SK-N-SH (cell line): ENCODE data around the gene GMPPA. TPM values are rescaled to one million over a fixed set of nuclear protein-coding genes. Genes with fewer than 3 reads are reported as not detected.

ENCODE experiments used
- CTCF ChIA-PET: fragments of 300-600, 350-600 bp; formaldehyde crosslinking; extraction: SDS; loops from one replicate; lab custom pipeline; 2021; lab: Yijun Ruan, JAX
- POLR2A ChIA-PET: fragments of 350-600 bp; sonication (Branson Sonifier 250); formaldehyde crosslinking; extraction: SDS; loops from one replicate; lab custom pipeline; 2020; ENCODE audit warnings: antibody characterized with exemption, inconsistent platforms; lab: Yijun Ruan, JAX
- DNase-seq: peaks from one replicate; pipeline ENCODE4 v3.0.0; 2012
- H2AFZ ChIP-seq: fragments of 200-600 bp; sonication (generic); 2 replicates; pipeline ENCODE4 v1.8.1; 2016; ENCODE audit warnings: antibody characterized with exemption, mild to moderate bottlenecking, low read depth
- H3F3A ChIP-seq: fragments of 200-600 bp; sonication (generic); replicated peaks from 2 replicates; pipeline ENCODE3; 2016; ENCODE audit warnings: antibody characterized with exemption, mild to moderate bottlenecking; ENCODE audit not compliant: insufficient read depth
- H3K27ac ChIP-seq, 2 experiments: fragments of 200-500 bp in 1 of 2; fragments of 200-600 bp in 1 of 2; sonication (Bioruptor generic) in 1 of 2; sonication (generic), shearing (Covaris generic) in 1 of 2; 2 replicates each; pipeline versions ENCODE4 v1.5.1 to v1.6.1; 2014 to 2016; ENCODE audit warnings: low read depth in 2 of 2, inconsistent platforms in 1 of 2, low read length in 1 of 2, mild to moderate bottlenecking in 1 of 2, mixed read lengths in 1 of 2
- H3K27me3 ChIP-seq: fragments of 200-600 bp; sonication (generic), shearing (Covaris generic); 2 replicates; pipeline ENCODE4 v1.6.1; 2016; ENCODE audit warnings: mixed run types; ENCODE audit not compliant: insufficient read depth
- H3K36me3 ChIP-seq, 2 experiments: fragments of 200-500 bp in 1 of 2; fragments of 200-600 bp in 1 of 2; sonication (Bioruptor generic) in 1 of 2; sonication (generic) in 1 of 2; replicated peaks in 1 of 2; 2 replicates each; pipeline versions ENCODE3 to v1.5.1; 2014 to 2016; ENCODE audit warnings: low read length in 1 of 2, mild to moderate bottlenecking in 1 of 2; ENCODE audit not compliant: insufficient read depth in 2 of 2, control insufficient read depth in 1 of 2
- H3K4me1 ChIP-seq, 2 experiments: fragments of 200-500 bp in 1 of 2; fragments of 200-600 bp in 1 of 2; sonication (Bioruptor generic) in 1 of 2; sonication (generic), shearing (Covaris generic) in 1 of 2; 2 replicates each; pipeline versions ENCODE4 v1.5.1 to v1.6.1; 2014 to 2016; ENCODE audit warnings: low read depth in 1 of 2, low read length in 1 of 2, mixed run types in 1 of 2; ENCODE audit not compliant: insufficient read depth in 2 of 2, control insufficient read depth in 1 of 2
- H3K4me2 ChIP-seq: fragments of 200-600 bp; sonication (generic), shearing (Covaris generic); 2 replicates; pipeline ENCODE4 v1.6.1; 2017; ENCODE audit warnings: mixed run types
- H3K4me3 ChIP-seq, 2 experiments: fragments of 200-500 bp in 1 of 2; fragments of 200-600 bp in 1 of 2; sonication (Bioruptor generic) in 1 of 2; sonication (generic), shearing (Covaris generic) in 1 of 2; 2 replicates each; pipeline versions ENCODE4 v1.5.1 to v1.8.1; 2014 to 2016; ENCODE audit warnings: low read depth in 2 of 2, inconsistent platforms in 1 of 2, low read length in 1 of 2, mild to moderate bottlenecking in 1 of 2, mixed read lengths in 1 of 2, moderate library complexity in 1 of 2
- H3K79me2 ChIP-seq: fragments of 200-600 bp; sonication (generic); 2 replicates; pipeline ENCODE4 v1.8.1; 2017; ENCODE audit warnings: mild to moderate bottlenecking; ENCODE audit not compliant: insufficient read depth
- H3K9ac ChIP-seq: fragments of 200-600 bp; sonication (generic); 2 replicates; pipeline ENCODE4 v1.6.1; 2017; ENCODE audit warnings: mixed run types
- H3K9me2 ChIP-seq: fragments of 200-600 bp; sonication (generic); 2 replicates; pipeline ENCODE4 v1.6.1; 2017; ENCODE audit warnings: mixed run types
- H3K9me3 ChIP-seq: fragments of 200-600 bp; sonication (generic); 2 replicates; pipeline ENCODE4 v1.6.1; 2017; ENCODE audit warnings: mixed run types, mild to moderate bottlenecking, moderate library complexity
- H4K20me1 ChIP-seq: fragments of 200-600 bp; sonication (generic); 2 replicates; pipeline ENCODE4 v1.6.1; 2017; ENCODE audit warnings: mild to moderate bottlenecking, mixed run types; ENCODE audit not compliant: insufficient read depth
- CHD2 ChIP-seq: fragments of 150-350 bp; IDR thresholded peaks from 2 replicates; pipeline ENCODE4 v1.6.1; 2018; ENCODE audit warnings: low read length; ENCODE audit not compliant: partially characterized antibody
- ELF1 ChIP-seq: IDR thresholded peaks from 2 replicates; pipeline ENCODE4 v1.4.0; 2012
- EP300 ChIP-seq, 2 experiments: IDR thresholded peaks; 2 replicates each; pipeline versions ENCODE4 v1.4.0 to v1.6.1; 2012; ENCODE audit warnings: borderline replicate concordance in 1 of 2, low read depth in 1 of 2, low read length in 1 of 2
- EZH2phosphoT487 ChIP-seq: fragments of 200-600 bp; sonication (generic); IDR thresholded peaks from 2 replicates; pipeline ENCODE4 v1.6.1; 2017; ENCODE audit warnings: low read depth, mixed run types, mild to moderate bottlenecking, antibody characterized with exemption, moderate library complexity, borderline replicate concordance
- FOXM1 ChIP-seq: IDR thresholded peaks from 2 replicates; pipeline ENCODE4 v1.4.0; 2012; ENCODE audit warnings: low read depth, mild to moderate bottlenecking
- NFIC ChIP-seq: IDR thresholded peaks from 2 replicates; pipeline ENCODE4 v1.4.0; 2012; ENCODE audit warnings: borderline replicate concordance
- POLR2AphosphoS5 ChIP-seq: IDR thresholded peaks from 2 replicates; pipeline ENCODE4 v1.6.1; 2012; ENCODE audit warnings: low read depth, low read length
- RAD21 ChIP-seq: IDR thresholded peaks from 2 replicates; pipeline ENCODE4 v1.6.1; 2012; ENCODE audit warnings: mild to moderate bottlenecking, low read length
- RCOR1 ChIP-seq: fragments of 150-350 bp; IDR thresholded peaks from 2 replicates; pipeline ENCODE4 v1.6.1; 2017; ENCODE audit warnings: antibody characterized with exemption, low read length
- RFX5 ChIP-seq: IDR thresholded peaks from 2 replicates; pipeline ENCODE4 v1.6.1; 2012; ENCODE audit warnings: mild to moderate bottlenecking, improper control_type of control experiment, low read length
- RXRA ChIP-seq: IDR thresholded peaks from 2 replicates; pipeline ENCODE4 v1.4.0; 2012; ENCODE audit warnings: low read depth, mild to moderate bottlenecking, borderline replicate concordance
- TAF1 ChIP-seq: IDR thresholded peaks from 2 replicates; pipeline ENCODE4 v1.6.1; 2012; ENCODE audit warnings: low read depth, mild to moderate bottlenecking, low read length, moderate library complexity, borderline replicate concordance
- USF2 ChIP-seq: fragments of 150-350 bp; IDR thresholded peaks from 2 replicates; pipeline ENCODE4 v1.6.1; 2017; ENCODE audit warnings: antibody characterized with exemption, low read length, low read depth, borderline replicate concordance
- ZBTB33 ChIP-seq: IDR thresholded peaks from 2 replicates; pipeline ENCODE4 v1.4.0; 2012; ENCODE audit warnings: low read depth, borderline replicate concordance
- WGBS: methylation state at CpG from one replicate; pipeline ENCODE4 v1.1.6; 2017; ENCODE audit warnings: low lambda C conversion rate; 5-methylcytosine and 5-hydroxymethylcytosine counted together
- polyA plus RNA-seq, 3 experiments: library from polyadenylated mRNA; depleted of rRNA; stranded (reverse); fragments of >200 nt; gene quantifications; 2 replicates each; pipeline ENCODE4 v1.2.3, GENCODE V29; 2012

Gene GMPPA
- polyA plus RNA-seq, 1 of the 3 experiments (the other 2 are of a cell fraction): 61.3 TPM

GRCh38 chr2:219472629-219473187, 26.0 kb upstream of the GMPPA start:
- H3K9ac ChIP-seq: no peak overlapping the region
- no peaks in the 10 kb centered on the region for H3K79me2 ChIP-seq
- H3K9me2 ChIP-seq: no peaks in the 10 kb centered on the region
- no peaks in the 10 kb centered on the region for H3K9me3 ChIP-seq
- no peak overlapping the region; a peak in 1 of 4 replicates for H3K27ac ChIP-seq
- no peak overlapping the region for H2AFZ ChIP-seq
- peaks cover 12 to 42% of the 10 kb centered on the region in 2 experiments; a peak in 3 of 4 replicates for H3K4me1 ChIP-seq
- no peaks in the 10 kb centered on the region for H4K20me1 ChIP-seq
- CTCF ChIA-PET: interaction anchor here (2.1 to 56.4 kb wide), 5 partner anchors 10 to 69 kb away, joined by 8 to 2824 read pairs (median 73); partner anchors contain the start of genes ASIC4, CHPF, GMPPA and TMEM198
- peaks cover 18 to 40% of the 10 kb centered on the region in 2 experiments for H3K36me3 ChIP-seq
- POLR2A ChIA-PET: interaction anchor here (1.3 kb wide), 1 partner anchor 19 kb away, joined by 3 read pairs; no protein-coding TSS in a partner anchor
- H3F3A ChIP-seq: peaks cover 6% of the 10 kb centered on the region
- no peak overlapping the region for H3K4me2 ChIP-seq
- TF ChIP-seq RAD21: no peak
- TF ChIP-seq USF2: no peak
- no peak for TF ChIP-seq ZBTB33
- TF ChIP-seq EP300 (IDR thresholded peaks at IDR 0.05; ENCODE audit: borderline replicate concordance in 1 of 2, low read depth in 1 of 2, low read length in 1 of 2): no peak
- no peak for TF ChIP-seq POLR2AphosphoS5
- TF ChIP-seq RXRA: no peak
- no peak for TF ChIP-seq CHD2
- TF ChIP-seq RCOR1: no peak
- no peak for TF ChIP-seq RFX5
- no peak for TF ChIP-seq EZH2phosphoT487
- no peak for TF ChIP-seq ELF1
- no peak for TF ChIP-seq TAF1
- TF ChIP-seq FOXM1: no peak
- TF ChIP-seq NFIC: no peak
- H3K27me3 ChIP-seq: no peaks in the 10 kb centered on the region
- no peak overlapping the region for H3K4me3 ChIP-seq
- 85% methylated on average over 7 of the region's 12 CpGs for WGBS
- no peak for DNase-seq

GRCh38 chr2:219473511-219473910, 25.2 kb upstream of the GMPPA start:
- H3K36me3 ChIP-seq: peaks cover 24 to 48% of the 10 kb centered on the region in 2 experiments
- no peaks in the 10 kb centered on the region for H4K20me1 ChIP-seq
- H3K9me3 ChIP-seq: no peaks in the 10 kb centered on the region
- no peaks in the 10 kb centered on the region for H3K9me2 ChIP-seq
- H3K4me3 ChIP-seq: no peak overlapping the region
- H3K4me1 ChIP-seq: peaks cover 12 to 42% of the 10 kb centered on the region in 2 experiments; a peak in 3 of 4 replicates
- no peak overlapping the region for H3K27ac ChIP-seq
- H3F3A ChIP-seq: peaks cover 6% of the 10 kb centered on the region
- 95% methylated on average over 11 of the region's 18 CpGs for WGBS
- DNase-seq: peak; percentile 67
- H3K27me3 ChIP-seq: no peaks in the 10 kb centered on the region
- H3K9ac ChIP-seq: no peak overlapping the region
- no peak overlapping the region for H3K4me2 ChIP-seq
- POLR2A ChIA-PET: interaction anchor here (0.7 kb wide), 1 partner anchor 66 kb away, joined by 3 read pairs; no protein-coding TSS in a partner anchor
- TF ChIP-seq POLR2AphosphoS5 (no peak), FOXM1 (no peak)
- TF ChIP-seq, all 33 proteins: peak for 0
- Histone ChIP-seq H2AFZ (no peak overlapping the region), H3K79me2 (no peaks in the 10 kb centered on the region)
- CTCF ChIA-PET: interaction anchor here (2.1 to 56.4 kb wide), 5 partner anchors 10 to 70 kb away, joined by 8 to 2824 read pairs (median 73); partner anchors contain the start of genes ASIC4, CHPF, GMPPA and TMEM198
